ENCODE measurements around the gene CA5A. TPM values are rescaled to one million over a fixed set of nuclear protein-coding genes. Genes with fewer than 3 reads are reported as not detected.
A peak's percentile ranks its signal among the peaks of the same experiment; 100 is the strongest.

The CA5A gene
- total RNA-seq, 3 donors from 2014 or later (not counting 1 experiment from before 2014, with no cell fraction given) = not detected

DNA sequence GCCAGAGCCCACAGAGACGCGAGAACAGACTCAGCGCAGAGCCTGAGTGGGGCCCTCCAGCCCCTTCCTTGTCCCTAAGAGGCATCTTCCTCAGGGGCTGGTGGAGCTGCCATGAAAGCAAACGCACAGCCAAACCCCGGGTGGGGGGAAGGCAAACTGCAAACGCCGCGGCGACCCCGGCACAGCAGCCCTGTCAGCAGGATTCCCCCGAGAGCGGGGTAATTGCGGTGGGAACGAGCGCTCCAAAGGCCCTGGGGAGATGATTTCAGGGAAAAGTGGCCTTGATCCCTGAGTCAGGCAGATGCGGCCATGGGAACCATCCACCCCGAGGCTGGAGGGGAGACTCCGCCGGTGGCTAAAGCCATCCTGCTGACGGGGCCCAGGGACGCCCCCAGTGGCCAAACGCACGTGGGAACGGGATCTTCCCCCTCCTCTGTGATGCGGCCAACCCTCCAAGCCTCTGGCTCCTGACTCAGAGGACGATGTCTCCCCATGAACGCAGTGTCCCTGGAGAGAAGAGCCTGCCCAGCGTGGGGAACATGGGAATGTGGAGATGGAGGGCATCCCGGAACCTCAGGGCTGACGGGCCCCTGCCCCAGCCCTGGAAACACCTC is 92.1 kb downstream of the CA5A start:
- no peaks in the 10 kb centered on the region for H3K4me1 Mint-ChIP-seq
- intact Hi-C loops (cut with micrococcal nuclease) = no loop called here
- Histone ChIP-seq H3K27ac (ENCODE audit: low read length) (no peak overlapping the region), H3K36me3 (ENCODE audit: control insufficient read depth, insufficient read depth, low read length) (no peaks in the 10 kb centered on the region), H3K27me3 (ENCODE audit: control insufficient read depth, insufficient read depth, low read length) (no peaks in the 10 kb centered on the region), H3K9me3 (ENCODE audit: control insufficient read depth, insufficient read depth, low read length) (no peaks in the 10 kb centered on the region), H3K4me1 (ENCODE audit: control insufficient read depth, insufficient read depth, low read length) (peaks cover 8% of the 10 kb centered on the region), H3K4me3 (ENCODE audit: low read length) (no peak overlapping the region)
- H3K36me3 Mint-ChIP-seq = no peaks in the 10 kb centered on the region
- H3K4me3 Mint-ChIP-seq = no peak overlapping the region
- H3K27ac Mint-ChIP-seq = peak overlapping the region in 1 of 2 donors; percentile 45
- no peaks in the 10 kb centered on the region for H3K9me3 Mint-ChIP-seq
- H3K27me3 Mint-ChIP-seq (ENCODE audit: low read depth in 2 of 2) = no peaks in the 10 kb centered on the region
- WGBS (ENCODE audit: insufficient coverage) = 90% methylated on average over 29 of the region's 30 CpGs
- ATAC-seq (no peak), DNase-seq (no peak)
- no peak for TF ChIP-seq CTCF (IDR thresholded peaks at IDR 0.05)

- no peaks in the 10 kb centered on the region for H3K27me3 ChIP-seq (ENCODE audit: control insufficient read depth, insufficient read depth, low read length)
- H3K4me3 Mint-ChIP-seq = no peak overlapping the region
- no peak overlapping the region for H3K27ac Mint-ChIP-seq
- no peak for TF ChIP-seq CTCF (IDR thresholded peaks at IDR 0.05)
- no peaks in the 10 kb centered on the region for H3K4me1 Mint-ChIP-seq
- no peak overlapping the region for H3K4me3 ChIP-seq (ENCODE audit: low read length)
- H3K9me3 ChIP-seq (ENCODE audit: control insufficient read depth, insufficient read depth, low read length) = no peaks in the 10 kb centered on the region
- DNase-seq (no peak), ATAC-seq (no peak)
- H3K4me1 ChIP-seq (ENCODE audit: control insufficient read depth, insufficient read depth, low read length) = peaks cover 8% of the 10 kb centered on the region
- H3K27me3 Mint-ChIP-seq (ENCODE audit: low read depth in 2 of 2) = no peaks in the 10 kb centered on the region
- no peaks in the 10 kb centered on the region for H3K36me3 ChIP-seq (ENCODE audit: control insufficient read depth, insufficient read depth, low read length)
- no peaks in the 10 kb centered on the region for H3K9me3 Mint-ChIP-seq
- intact Hi-C loops (cut with micrococcal nuclease) = no loop called here
- WGBS (ENCODE audit: insufficient coverage) = 93% methylated on average over 17 of the region's 17 CpGs
- no peaks in the 10 kb centered on the region for H3K36me3 Mint-ChIP-seq
- H3K27ac ChIP-seq (ENCODE audit: low read length) = no peak overlapping the region
Observed at GRCh38 chr16:87843678-87844105, 92.6 kb downstream of the CA5A start.

DNA sequence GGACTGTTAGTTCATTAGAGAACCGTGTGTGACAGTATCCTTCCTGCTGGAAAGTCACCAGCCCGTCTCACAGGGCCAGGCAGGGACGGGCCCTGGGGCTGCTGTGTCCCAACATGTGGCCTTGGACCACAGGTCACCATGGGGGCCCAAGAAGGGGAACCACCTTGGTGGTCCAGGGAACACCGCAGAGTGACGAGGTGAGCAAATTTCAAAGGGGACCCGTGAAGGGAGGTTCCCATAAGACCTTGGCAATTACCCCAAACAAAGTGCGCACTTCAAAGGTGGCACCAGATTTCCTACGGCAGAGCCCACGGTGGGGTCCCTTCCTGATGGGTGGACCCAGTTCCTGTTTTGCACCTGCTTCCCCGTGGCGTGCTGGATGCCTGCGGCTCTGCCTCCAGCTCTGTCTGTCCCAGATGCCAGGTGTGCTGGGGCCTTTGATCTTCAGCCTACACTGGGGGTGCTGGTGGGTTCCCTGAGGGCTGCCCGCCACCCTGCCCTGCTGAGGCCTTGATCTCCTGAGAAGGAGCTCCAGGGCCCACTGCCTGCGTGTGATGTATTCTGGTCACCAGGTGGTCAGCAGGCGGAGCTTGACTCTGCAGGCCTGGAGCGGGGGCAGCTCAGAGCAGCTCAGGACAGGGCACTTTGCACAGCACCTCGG is 94.0 kb downstream of the CA5A start:
- Histone ChIP-seq H3K4me3 (ENCODE audit: low read length) (no peak overlapping the region), H3K4me1 (ENCODE audit: control insufficient read depth, insufficient read depth, low read length) (peaks cover 8% of the 10 kb centered on the region), H3K36me3 (ENCODE audit: control insufficient read depth, insufficient read depth, low read length) (peaks cover 3% of the 10 kb centered on the region), H3K27me3 (ENCODE audit: control insufficient read depth, insufficient read depth, low read length) (no peaks in the 10 kb centered on the region), H3K27ac (ENCODE audit: low read length) (no peak overlapping the region), H3K9me3 (ENCODE audit: control insufficient read depth, insufficient read depth, low read length) (no peaks in the 10 kb centered on the region)
- H3K4me3 Mint-ChIP-seq = no peak overlapping the region
- DNase-seq = peak in 1 of 2 donors; percentile 51
- intact Hi-C loops (cut with micrococcal nuclease) = no loop called here
- H3K36me3 Mint-ChIP-seq = no peaks in the 10 kb centered on the region
- no peak overlapping the region for H3K27ac Mint-ChIP-seq
- no peaks in the 10 kb centered on the region for H3K4me1 Mint-ChIP-seq
- no peak for ATAC-seq
- 62% methylated on average over 17 of the region's 17 CpGs for WGBS (ENCODE audit: insufficient coverage)
- TF ChIP-seq CTCF (IDR thresholded peaks at IDR 0.05) = no peak
- H3K27me3 Mint-ChIP-seq (ENCODE audit: low read depth in 2 of 2) = no peaks in the 10 kb centered on the region
- no peaks in the 10 kb centered on the region for H3K9me3 Mint-ChIP-seq
